Gastroesophageal sphincter (tissue), 4 donors: ENCODE measurements around the gene DSCAML1. TPM values are rescaled to one million over a fixed set of nuclear protein-coding genes. Genes with fewer than 3 reads are reported as not detected.
A peak's percentile ranks its signal among the peaks of the same experiment; 100 is the strongest.

ENCODE experiments used
- ATAC-seq: fragments of 150-250 bp; one replicate; pipeline ENCODE4 v1.9.1; 2016; ENCODE audit warnings: mild to moderate bottlenecking, moderate library complexity
- H3K27ac ChIP-seq, 4 donors: fragments of 200-600 bp; sonication (generic) in 3 of 4; 1 replicate in 3 of 4; 2 replicates in 1 of 4; pipeline ENCODE4 v1.5.1; 2016 to 2019
- H3K27me3 ChIP-seq: fragments of 200-600 bp; sonication (generic); one replicate; pipeline ENCODE4 v1.5.1; 2019
- H3K36me3 ChIP-seq, 2 donors: fragments of 200-600 bp; sonication (generic); one replicate each; pipeline ENCODE4 v1.5.1; 2019; ENCODE audit warnings: control low read depth in 1 of 2
- H3K4me1 ChIP-seq, 3 donors: fragments of 200-600 bp; sonication (generic); 1 replicate in 2 of 3; 2 replicates in 1 of 3; pipeline ENCODE4 v1.5.1; 2016 to 2019; ENCODE audit warnings: control low read depth in 2 of 3
- H3K4me3 ChIP-seq, 2 donors: fragments of 200-600 bp; sonication (generic); one replicate each; pipeline ENCODE4 v1.5.1; 2019; ENCODE audit warnings: mild to moderate bottlenecking in 1 of 2, moderate library complexity in 1 of 2
- H3K9me3 ChIP-seq, 3 donors: fragments of 200-600 bp; sonication (generic); one replicate each; pipeline ENCODE4 v1.5.1; 2017 to 2019; ENCODE audit warnings: control low read depth in 2 of 3
- EP300 ChIP-seq: sonication (generic); formaldehyde crosslinking; IDR thresholded peaks from one replicate; pipeline ENCODE4 v1.6.1; 2017; ENCODE audit warnings: antibody characterized with exemption, mild to moderate bottlenecking
- POLR2A ChIP-seq, 2 donors: fragments of 450-650 bp; IDR thresholded peaks; one replicate each; pipeline ENCODE4 v1.6.1; 2017; ENCODE audit warnings: antibody characterized with exemption in 2 of 2, mild to moderate bottlenecking in 2 of 2, moderate library complexity in 1 of 2
- POLR2AphosphoS5 ChIP-seq: sonication (generic); formaldehyde crosslinking; IDR thresholded peaks from one replicate; pipeline ENCODE4 v1.6.1; 2017; ENCODE audit warnings: antibody characterized with exemption
- WGBS, 2 donors: methylation state at CpG; one replicate each; pipeline ENCODE4 v1.1.5; 2018; ENCODE audit warnings: low coverage in 1 of 2; 5-methylcytosine and 5-hydroxymethylcytosine counted together
- total RNA-seq, 4 donors: library from RNA; depleted of rRNA; stranded (reverse); fragments of >200 nt; gene quantifications; one replicate each; pipeline ENCODE4 v1.1.0, GENCODE V29; 2016
- TF ChIP-seq, protein P1 (sequence below), 4 experiments: fragments of 200-600 bp in 2 of 4; fragments of 450-650 bp in 2 of 4; sonication (generic) in 1 of 4; IDR thresholded peaks; one replicate each; pipeline ENCODE4 v1.5.1; 2017 to 2019; ENCODE audit warnings: antibody characterized with exemption in 4 of 4, mild to moderate bottlenecking in 2 of 4, moderate library complexity in 2 of 4

Gene DSCAML1
- total RNA-seq, 4 donors from 2014 or later = 0.35 to 2.5 (median 0.73) TPM

- Histone ChIP-seq H3K27me3 (peaks cover 19% of the 10 kb centered on the region), H3K4me1 (peaks cover 0 to 78% (median 19%) of the 10 kb centered on the region in 3 donors), H3K36me3 (no peaks in the 10 kb centered on the region), H3K27ac (no peak overlapping the region), H3K9me3 (no peaks in the 10 kb centered on the region), H3K4me3 (no peak overlapping the region)
- TF ChIP-seq POLR2AphosphoS5 = no peak
- TF ChIP-seq, protein P1, sequence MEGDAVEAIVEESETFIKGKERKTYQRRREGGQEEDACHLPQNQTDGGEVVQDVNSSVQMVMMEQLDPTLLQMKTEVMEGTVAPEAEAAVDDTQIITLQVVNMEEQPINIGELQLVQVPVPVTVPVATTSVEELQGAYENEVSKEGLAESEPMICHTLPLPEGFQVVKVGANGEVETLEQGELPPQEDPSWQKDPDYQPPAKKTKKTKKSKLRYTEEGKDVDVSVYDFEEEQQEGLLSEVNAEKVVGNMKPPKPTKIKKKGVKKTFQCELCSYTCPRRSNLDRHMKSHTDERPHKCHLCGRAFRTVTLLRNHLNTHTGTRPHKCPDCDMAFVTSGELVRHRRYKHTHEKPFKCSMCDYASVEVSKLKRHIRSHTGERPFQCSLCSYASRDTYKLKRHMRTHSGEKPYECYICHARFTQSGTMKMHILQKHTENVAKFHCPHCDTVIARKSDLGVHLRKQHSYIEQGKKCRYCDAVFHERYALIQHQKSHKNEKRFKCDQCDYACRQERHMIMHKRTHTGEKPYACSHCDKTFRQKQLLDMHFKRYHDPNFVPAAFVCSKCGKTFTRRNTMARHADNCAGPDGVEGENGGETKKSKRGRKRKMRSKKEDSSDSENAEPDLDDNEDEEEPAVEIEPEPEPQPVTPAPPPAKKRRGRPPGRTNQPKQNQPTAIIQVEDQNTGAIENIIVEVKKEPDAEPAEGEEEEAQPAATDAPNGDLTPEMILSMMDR (IDR thresholded peaks at IDR 0.05) = peak in 2 of 4 experiments; percentile 15 to 51
- 100% methylated on average over 1 of the region's 10 CpGs; no CpG with 5 or more reads in 1 of the 2 donors for WGBS, 2 donors
- no peak for ATAC-seq
Measured at GRCh38 chr11:117819096-117820040, 22.4 kb upstream of the DSCAML1 start.

DNA sequence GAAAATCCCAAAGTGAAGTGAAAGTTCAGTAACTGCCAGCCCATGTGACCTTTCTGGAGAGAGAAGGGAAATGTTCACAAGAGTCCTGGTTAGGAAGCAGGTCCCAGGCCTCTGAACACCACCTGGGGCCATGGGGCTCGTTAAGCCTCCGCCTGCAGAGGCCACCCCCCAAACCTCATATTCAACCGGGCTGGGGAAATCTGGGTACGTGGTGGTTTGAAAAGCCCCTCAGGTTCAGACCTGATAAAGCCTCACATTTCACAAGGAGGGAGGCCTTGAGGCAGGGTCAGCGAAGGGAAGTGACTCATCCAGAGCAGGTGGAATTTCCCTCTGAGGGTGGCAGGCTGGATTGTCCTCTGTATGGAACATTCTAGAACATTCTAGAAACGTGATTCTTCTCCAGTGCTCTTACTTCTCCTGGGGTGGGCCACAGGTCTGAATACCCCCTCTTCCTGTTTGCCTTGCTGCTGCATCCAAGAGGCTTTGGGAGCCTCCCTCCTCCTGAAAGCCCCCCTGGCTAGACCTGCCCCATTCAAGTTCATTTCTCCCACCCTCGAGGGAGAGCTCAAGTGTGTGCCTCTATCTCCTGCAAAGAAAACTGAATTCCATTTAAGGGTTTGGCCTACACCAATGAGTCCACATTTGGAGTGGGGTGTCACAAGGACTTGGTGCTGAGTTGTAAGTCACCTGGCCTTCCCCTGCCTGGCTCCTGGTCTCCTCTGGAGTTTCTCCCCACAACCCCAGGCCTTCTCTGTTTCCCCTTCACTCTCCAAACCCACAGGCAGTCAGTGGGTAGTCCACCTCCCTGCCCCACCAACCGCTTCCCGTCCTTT lies 21.2 kb upstream of the DSCAML1 start:
- TF ChIP-seq POLR2A (IDR thresholded peaks at IDR 0.05) (no peak), POLR2AphosphoS5 (no peak), EP300 (no peak)
- TF ChIP-seq, protein P1 (IDR thresholded peaks at IDR 0.05) = no peak

GRCh38 chr11:117817368-117818040 lies 20.5 kb upstream of the DSCAML1 start:
- TF ChIP-seq, protein P1 (IDR thresholded peaks at IDR 0.05) = peak in 3 of 4 experiments; percentile 97 to 99 (median 99)
- TF ChIP-seq POLR2A (IDR thresholded peaks at IDR 0.05) (no peak), EP300 (no peak), POLR2AphosphoS5 (peak; percentile 34)
- peak; percentile 66 for ATAC-seq
- Histone ChIP-seq H3K4me3 (peak overlapping the region in 1 of 2 donors; percentile 18), H3K9me3 (no peaks in the 10 kb centered on the region), H3K4me1 (peaks cover 0 to 62% (median 11%) of the 10 kb centered on the region in 3 donors), H3K27ac (peak overlapping the region in 3 of 4 donors; percentile 56 to 64 (median 60)), H3K27me3 (peaks cover 21% of the 10 kb centered on the region), H3K36me3 (no peaks in the 10 kb centered on the region)
- 8 to 13% methylated on average over 6 to 10 of the region's 19 CpGs for WGBS, 2 donors

More for the DNA sequence above, 21.2 kb upstream of the DSCAML1 start:
- ATAC-seq = no peak
- Histone ChIP-seq H3K4me1 (peaks cover 0 to 70% (median 12%) of the 10 kb centered on the region in 3 donors), H3K36me3 (no peaks in the 10 kb centered on the region), H3K27ac (peak overlapping the region in 2 of 4 donors; percentile 56 to 64), H3K27me3 (peaks cover 21% of the 10 kb centered on the region), H3K9me3 (no peaks in the 10 kb centered on the region), H3K4me3 (no peak overlapping the region)
- 45 to 48% methylated on average over 4 of the region's 9 CpGs for WGBS, 2 donors

- no peak for ATAC-seq
- peaks cover 0 to 56% (median 11%) of the 10 kb centered on the region in 3 donors for H3K4me1 ChIP-seq
- peak overlapping the region in 3 of 4 donors; percentile 56 to 64 (median 60) for H3K27ac ChIP-seq
Measured at GRCh38 chr11:117816846-117817367, 19.9 kb upstream of the DSCAML1 start.

More at GRCh38 chr11:117816846-117817367, 19.9 kb upstream of the DSCAML1 start:
- Histone ChIP-seq H3K9me3 (no peaks in the 10 kb centered on the region), H3K36me3 (no peaks in the 10 kb centered on the region), H3K4me3 (no peak overlapping the region), H3K27me3 (peaks cover 21% of the 10 kb centered on the region)
- TF ChIP-seq POLR2AphosphoS5 = no peak
- no peak for TF ChIP-seq POLR2A (IDR thresholded peaks at IDR 0.05)
- TF ChIP-seq, protein P1 (IDR thresholded peaks at IDR 0.05) = no peak
- no peak for TF ChIP-seq EP300
- WGBS, 2 donors = no CpG with 5 or more reads among the region's 5 CpGs
